ENCODE data around the gene CSAG2.

The CSAG2 gene

DNA sequence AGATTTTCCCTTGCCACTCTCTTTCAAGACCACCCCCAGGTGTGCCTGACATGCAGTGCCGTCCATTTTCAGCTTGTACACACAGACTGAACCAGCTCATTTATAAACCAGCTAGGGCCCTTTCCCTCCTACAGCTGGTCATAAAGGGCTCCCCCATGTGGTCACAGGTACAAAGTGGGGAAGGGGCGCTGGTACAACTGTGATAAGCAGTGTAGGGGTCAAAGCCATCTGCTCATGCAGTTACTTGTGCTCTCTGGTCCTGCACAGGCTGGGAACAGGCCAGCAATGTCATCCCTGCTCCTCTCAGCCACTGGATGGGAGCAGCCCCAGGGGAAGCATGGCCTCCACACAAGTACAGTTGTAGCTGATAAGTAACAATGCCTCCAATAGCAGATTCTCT, 50.8 kb downstream of the CSAG2 start:
- H4K20me1 ChIP-seq (ENCODE audit: low read depth, low read length): no peaks in the 10 kb centered on the region
- H3K4me3 ChIP-seq (ENCODE audit: insufficient read depth, low read length, poor library complexity, severe bottlenecking): no peak overlapping the region
- H2AFZ ChIP-seq (ENCODE audit: low read depth, low read length, severe bottlenecking): no peak overlapping the region
- no peak overlapping the region for H3K27ac ChIP-seq (ENCODE audit: low read depth, low read length)
- no peaks in the 10 kb centered on the region for H3K36me3 ChIP-seq (ENCODE audit: low read length)
- H3K4me2 ChIP-seq (ENCODE audit: low read depth, low read length, poor library complexity, severe bottlenecking): no peak overlapping the region
- H3F3A ChIP-seq (ENCODE audit: insufficient read depth): no peaks in the 10 kb centered on the region
- no peak overlapping the region for H3K9ac ChIP-seq (ENCODE audit: low read length)
- H3K9me3 ChIP-seq (ENCODE audit: insufficient read depth, low read length): no peaks in the 10 kb centered on the region
- H3K27me3 ChIP-seq (ENCODE audit: low read length): no peaks in the 10 kb centered on the region
- H3K9me2 ChIP-seq (replicated peaks; ENCODE audit: insufficient read depth, low read length): no peaks in the 10 kb centered on the region
- H3K79me2 ChIP-seq (ENCODE audit: insufficient read depth, low read length): no peaks in the 10 kb centered on the region
- TF ChIP-seq, protein P1, sequence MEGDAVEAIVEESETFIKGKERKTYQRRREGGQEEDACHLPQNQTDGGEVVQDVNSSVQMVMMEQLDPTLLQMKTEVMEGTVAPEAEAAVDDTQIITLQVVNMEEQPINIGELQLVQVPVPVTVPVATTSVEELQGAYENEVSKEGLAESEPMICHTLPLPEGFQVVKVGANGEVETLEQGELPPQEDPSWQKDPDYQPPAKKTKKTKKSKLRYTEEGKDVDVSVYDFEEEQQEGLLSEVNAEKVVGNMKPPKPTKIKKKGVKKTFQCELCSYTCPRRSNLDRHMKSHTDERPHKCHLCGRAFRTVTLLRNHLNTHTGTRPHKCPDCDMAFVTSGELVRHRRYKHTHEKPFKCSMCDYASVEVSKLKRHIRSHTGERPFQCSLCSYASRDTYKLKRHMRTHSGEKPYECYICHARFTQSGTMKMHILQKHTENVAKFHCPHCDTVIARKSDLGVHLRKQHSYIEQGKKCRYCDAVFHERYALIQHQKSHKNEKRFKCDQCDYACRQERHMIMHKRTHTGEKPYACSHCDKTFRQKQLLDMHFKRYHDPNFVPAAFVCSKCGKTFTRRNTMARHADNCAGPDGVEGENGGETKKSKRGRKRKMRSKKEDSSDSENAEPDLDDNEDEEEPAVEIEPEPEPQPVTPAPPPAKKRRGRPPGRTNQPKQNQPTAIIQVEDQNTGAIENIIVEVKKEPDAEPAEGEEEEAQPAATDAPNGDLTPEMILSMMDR (IDR thresholded peaks at IDR 0.05; ENCODE audit: insufficient read depth, low read length, poor library complexity, severe bottlenecking): peak; percentile 12
- TF ChIP-seq EZH2phosphoT487 (conservative IDR thresholded peaks at IDR 0.05; ENCODE audit: low read length): no peak

All from SU-DHL-6 (cell line).